GM03348 (cell line): ENCODE data around the gene OCSTAMP.

Source experiments
- DNase-seq: peaks from one replicate; pipeline ENCODE4 v3.0.0; 2012; ENCODE audit warnings: low spot score

The OCSTAMP gene

GRCh38 chr20:46512943-46513844 is 37.3 kb downstream of the OCSTAMP start, which contains the start of gene ZNF334:
TSS of gene ZNF334 (minus strand) at chr20:46513559. CDS start at chr20:46512102, 1,457 bp downstream.
- peak; percentile 78 for DNase-seq

- no peak for DNase-seq
Observed at GRCh38 chr20:46509523-46509922, 40.9 kb downstream of the OCSTAMP start.

DNA sequence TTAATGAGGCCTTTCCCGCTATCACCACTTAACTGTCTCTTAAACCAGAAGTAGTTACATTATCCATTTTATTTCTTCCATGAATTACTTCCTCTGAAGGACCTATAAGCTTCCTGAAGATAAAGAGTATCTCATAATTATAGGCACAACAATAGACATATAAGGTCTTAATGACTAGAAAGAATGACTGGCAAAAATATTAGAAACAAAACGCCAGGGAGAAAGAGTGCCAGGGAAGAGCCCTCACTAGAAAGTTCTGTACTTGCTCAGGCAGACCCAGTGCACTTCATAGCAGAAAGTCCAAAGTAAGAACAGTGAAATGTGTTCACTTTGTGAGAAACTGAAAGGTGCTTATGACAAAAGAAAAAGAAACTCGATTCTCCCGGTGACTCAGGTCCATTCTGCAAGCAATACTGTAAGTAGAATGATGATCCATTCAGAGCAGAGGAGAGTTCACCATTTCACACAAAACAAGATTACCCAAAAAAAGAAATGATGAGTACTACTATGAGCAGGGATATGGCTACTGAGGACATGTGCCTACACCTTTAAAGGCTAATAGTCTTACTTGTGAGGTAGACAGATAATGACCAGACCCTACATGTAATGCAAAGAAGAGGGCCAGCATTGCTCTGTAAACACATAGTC is 42.6 kb downstream of the OCSTAMP start:
- DNase-seq: no peak

- no peak for DNase-seq
Observed at GRCh38 chr20:46505506-46505905, 44.9 kb downstream of the OCSTAMP start.

DNA sequence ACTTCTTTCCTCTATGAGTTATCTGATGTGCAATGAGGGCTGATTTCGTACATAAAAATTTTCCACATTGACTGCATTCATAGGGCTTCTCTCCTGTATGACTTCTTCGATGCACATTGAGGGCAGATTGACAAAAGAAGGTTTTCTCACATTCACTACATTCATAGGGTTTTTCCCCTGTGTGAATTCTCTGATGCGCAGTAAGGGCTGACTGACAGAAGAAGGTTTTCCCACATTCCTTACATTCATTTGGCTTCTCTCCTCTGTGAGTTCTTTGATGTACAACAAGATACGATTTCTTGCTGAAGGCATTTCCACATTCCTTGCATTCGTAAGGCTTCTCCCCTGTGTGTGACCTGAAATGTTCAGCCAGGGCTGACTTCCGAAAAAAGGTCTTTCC is 48.5 kb downstream of the OCSTAMP start:
- no peak for DNase-seq

DNA sequence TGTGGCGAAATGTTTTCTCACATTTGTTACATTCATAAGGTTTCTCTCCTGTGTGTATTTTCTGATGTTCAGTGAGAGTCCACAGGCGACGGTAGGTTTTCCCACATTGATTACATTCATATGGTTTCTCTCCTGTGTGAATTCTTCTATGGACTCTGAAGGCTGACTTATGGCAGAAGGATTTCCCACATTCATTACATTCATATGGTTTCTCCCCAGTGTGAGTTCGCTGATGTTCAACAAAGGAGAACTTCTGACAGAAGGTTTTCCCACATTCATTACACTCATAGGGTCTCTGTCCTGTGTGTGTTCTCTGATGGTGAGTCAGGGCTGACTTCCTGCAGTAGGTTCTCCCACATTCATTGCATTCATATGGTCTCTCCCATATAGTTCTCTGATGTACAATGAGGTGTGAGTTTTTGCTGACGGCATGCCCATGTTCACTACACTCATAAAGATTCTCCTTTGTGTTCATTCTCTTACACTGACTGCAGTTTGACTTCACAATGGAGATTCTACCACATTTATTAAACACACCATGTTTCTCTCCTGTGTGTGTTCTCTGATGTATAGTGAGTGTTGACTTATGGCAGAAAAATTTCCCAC is 49.0 kb downstream of the OCSTAMP start:
- no peak for DNase-seq

- DNase-seq: no peak
Observed at GRCh38 chr20:46494077-46494476, 56.4 kb downstream of the OCSTAMP start.

DNA sequence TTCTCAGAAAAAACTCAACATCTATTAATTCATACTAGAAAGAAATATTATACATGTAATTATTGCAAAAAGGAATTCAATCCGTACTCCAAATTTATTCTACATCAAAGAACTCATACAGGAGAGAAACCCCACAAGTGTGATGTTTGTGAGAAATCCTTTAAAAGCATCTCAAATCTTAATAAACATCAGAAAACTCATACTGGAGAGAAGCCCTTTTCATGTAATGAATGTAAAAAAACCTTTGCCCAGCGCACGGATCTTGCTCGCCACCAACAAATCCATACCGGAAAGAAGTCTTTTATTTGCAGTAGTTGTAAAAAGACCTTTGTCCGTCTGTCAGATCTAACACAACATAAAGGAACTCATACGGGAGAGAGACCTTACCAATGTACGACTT is 59.1 kb downstream of the OCSTAMP start:
- no peak for DNase-seq
